ENCODE measurements around the gene CSTF1. TPM values are rescaled to one million over a fixed set of nuclear protein-coding genes. Genes with fewer than 3 reads are reported as not detected.
A peak's percentile ranks its signal among the peaks of the same experiment; 100 is the strongest.
"Not testable (repeated sequence)": the region's sequence is repeated elsewhere in the genome, so short reads cannot be mapped to it uniquely, and the experiment has no call there.

CSTF1 gene
- total RNA-seq, 1 experiment from 2014 or later = 123 TPM

DNA sequence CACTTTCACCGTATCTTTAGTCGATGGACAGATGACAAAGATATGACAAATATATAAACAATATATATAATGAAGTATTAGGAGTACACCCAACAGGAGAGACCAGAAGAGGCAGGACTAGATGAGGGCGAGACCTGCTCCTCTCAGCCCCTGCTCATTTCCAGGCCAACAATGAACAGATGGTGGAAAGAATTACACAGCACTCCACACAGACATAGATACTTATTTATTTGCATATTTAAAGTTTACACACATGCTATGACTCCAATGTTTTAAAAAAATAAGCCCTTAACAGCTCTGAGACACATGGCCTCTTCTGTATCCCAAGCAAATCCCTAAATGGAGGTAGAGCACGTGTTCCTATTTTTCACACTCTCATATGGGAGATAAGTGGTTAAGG is 23.3 kb upstream of the CSTF1 start:
- DNase-seq (ENCODE audit: low read depth) = no peak

DNA sequence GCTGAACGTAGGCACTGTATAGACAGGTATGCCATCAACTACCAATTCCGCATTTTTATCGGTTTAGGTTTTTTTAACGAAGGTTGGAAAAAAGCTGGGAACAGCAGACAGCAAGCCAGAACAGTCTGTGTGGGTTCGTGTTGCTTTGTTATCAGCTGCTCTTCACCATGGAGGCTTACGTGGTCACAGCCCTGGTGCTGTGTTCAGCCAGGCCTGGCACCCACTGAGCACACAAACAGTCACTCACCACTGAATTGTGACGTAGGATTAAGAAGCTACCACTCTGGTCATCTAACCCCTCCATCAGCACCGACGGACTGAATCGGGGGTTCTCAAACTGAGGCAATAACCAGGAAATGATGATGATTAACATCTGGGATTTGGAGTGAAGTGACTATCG is 20.5 kb upstream of the CSTF1 start:
- no peak for DNase-seq (ENCODE audit: low read depth)

GRCh38 chr20:56372850-56373249 is 19.6 kb upstream of the CSTF1 start:
- DNase-seq (ENCODE audit: low read depth) = no peak

- DNase-seq (ENCODE audit: low read depth) = peak; percentile 96
Measured at GRCh38 chr20:56373942-56374341, 18.5 kb upstream of the CSTF1 start.

DNA sequence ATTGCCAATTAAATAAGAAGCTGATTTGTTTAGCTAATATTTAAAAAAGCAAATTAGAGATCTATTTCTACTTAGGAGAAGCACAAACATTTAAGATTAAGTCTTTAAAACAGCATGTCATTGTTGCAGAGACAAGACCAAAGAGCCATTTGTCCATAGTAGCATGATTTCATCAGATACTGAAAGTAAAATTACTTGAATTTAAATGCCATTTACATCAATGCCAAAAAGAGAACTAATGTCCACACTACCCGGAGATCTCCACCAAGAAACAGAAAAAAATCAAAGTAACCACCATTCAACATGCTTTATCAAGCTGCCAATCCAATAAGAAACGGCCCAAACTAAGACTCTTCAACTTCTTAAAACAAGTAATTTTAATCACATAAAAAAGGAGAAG is 16.1 kb upstream of the CSTF1 start:
- no peak for DNase-seq (ENCODE audit: low read depth)

- DNase-seq (ENCODE audit: low read depth) = no peak
Measured at GRCh38 chr20:56378386-56378785, 14.1 kb upstream of the CSTF1 start.

DNA sequence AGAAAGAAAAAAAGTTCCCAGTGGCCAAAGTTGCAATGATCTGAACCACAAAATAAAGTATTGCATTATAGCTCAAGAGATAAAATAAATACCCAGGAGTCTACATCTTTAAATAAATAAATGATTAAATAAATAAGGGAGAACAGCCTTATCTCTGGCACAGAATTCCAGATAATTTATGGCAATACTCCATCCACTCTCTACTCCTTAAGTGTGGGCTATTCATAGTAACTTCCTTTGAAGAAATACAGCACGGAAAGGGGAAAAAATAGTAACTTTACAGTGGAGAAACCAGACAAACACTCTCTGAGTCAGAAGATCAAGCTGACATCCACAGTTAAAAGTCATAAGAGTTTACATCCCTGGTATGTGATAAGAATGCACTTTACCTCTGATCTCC is 12.1 kb upstream of the CSTF1 start:
- no peak for DNase-seq (ENCODE audit: low read depth)

GRCh38 chr20:56381501-56381900 is 10.9 kb upstream of the CSTF1 start:
- DNase-seq (ENCODE audit: low read depth) = no peak

- DNase-seq (ENCODE audit: low read depth) = no peak
Measured at GRCh38 chr20:56382696-56383095, 9.7 kb upstream of the CSTF1 start.

DNA sequence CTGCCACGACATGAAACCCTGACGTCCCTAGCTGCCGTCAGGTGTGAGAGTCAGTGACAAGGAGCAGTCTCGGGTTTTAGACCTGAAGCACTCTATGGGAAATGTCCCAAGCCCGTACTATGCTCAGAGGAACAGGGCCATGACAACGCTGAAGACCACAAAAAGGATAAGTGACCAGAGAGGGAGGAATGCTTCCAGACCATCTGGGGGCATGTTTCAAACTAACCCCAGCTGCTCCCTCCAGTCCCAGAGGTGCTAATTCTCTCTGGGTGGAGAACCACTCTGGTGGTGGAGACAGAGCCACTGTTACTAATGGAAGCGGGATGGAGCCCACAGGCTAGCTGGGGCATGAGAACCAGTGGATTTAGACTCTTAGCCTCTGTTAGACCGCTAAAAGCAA is 9.1 kb upstream of the CSTF1 start:
- no peak for DNase-seq (ENCODE audit: low read depth)

DNA sequence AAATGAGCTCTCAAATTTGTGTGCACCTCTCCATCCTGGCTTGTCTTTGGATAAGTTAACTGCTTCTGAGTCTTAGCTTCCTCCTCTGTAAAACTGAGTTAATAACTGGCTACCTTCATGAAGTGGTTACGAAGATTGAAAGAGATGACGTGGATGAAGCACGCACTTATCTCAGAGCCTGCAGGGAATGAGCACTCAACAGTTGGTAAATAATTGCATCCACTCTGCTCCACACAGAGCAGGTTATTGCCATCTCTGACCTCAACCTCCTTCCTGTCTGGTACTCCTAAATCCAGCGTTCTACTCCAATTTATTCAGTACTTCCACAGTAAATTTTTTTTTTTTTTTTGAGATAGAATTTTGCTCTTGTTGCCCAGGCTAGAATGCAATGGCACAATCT is 7.3 kb upstream of the CSTF1 start:
- DNase-seq (ENCODE audit: low read depth) = no peak

DNA sequence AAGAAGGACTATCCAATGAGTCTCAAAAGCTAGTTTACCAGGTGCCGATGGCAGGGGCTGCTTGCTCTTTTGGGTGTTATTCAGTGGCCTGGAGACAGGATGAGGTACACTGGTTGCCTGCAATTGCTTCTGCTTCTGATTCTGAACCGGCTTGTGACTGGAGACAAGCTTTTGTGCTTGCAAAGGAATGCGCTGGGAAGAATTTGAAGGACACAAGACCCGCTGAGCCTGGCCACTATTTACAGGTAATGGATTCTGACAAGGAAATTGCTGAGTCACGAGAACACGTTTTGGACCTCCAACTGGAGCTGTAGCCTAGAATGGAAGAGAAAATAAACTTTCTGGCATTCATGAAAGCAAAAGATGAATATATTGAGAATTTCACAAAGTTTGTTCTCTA is 6.2 kb upstream of the CSTF1 start:
- DNase-seq (ENCODE audit: low read depth) = no peak

DNA sequence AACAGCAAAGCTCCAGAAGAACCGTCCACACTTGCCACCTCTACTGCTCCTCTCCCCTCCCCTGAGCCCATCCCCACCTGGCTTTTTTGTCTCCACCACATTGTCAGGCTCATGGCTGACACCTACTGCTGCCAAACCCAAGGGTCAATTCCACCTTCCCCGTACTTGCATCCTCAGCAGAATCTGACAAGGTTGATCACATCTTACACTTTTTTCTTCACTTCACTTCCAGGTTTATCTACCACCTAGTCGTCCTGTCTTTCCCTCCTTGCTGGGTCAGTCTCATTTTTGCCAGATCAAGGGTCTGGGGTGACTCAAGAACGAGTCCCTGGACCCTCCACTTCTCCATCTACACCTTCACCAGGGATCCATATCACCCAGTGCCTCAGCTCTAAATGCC is 3.6 kb upstream of the CSTF1 start:
- DNase-seq (ENCODE audit: low read depth) = no peak

DNA sequence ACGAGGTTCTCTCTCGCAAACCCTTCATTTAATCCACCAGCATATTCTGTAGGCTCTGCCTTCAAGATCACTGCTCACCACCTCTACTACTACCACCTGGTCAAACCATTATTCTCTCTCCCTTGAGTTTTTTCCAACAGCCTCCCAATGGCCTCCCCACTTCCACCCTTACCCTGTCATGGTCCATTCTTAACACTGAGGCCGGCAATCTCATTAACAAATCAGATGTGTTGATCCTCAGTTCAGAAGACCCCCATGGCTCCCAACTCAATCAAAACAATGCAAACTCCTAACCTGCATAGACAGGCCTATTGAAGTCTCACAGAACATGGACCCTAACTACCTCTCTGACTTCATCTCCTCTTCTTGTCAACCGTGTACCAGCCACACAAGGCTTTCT is 2.6 kb upstream of the CSTF1 start:
- DNase-seq (ENCODE audit: low read depth) = no peak

DNA sequence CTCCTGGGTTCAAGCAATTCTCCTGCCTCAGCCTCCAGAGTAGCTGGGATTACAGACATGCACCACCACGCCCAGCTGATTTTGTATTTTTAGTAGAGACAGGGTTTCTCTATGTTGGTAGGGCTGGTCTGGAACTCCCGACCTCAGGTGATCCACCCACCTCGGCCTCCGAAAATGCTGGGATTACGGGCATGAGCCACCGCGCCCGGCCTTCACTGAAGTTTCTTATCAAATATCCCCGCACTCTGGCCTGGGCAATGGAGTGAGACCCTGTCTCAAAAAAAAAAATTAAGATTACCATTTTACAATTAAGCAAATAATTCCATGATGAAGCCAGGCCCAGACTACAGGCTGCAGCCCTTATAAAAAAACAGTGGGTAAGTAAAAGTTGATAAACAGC is 2.0 kb upstream of the CSTF1 start:
- DNase-seq (ENCODE audit: low read depth) = not testable (repeated sequence)

DNA sequence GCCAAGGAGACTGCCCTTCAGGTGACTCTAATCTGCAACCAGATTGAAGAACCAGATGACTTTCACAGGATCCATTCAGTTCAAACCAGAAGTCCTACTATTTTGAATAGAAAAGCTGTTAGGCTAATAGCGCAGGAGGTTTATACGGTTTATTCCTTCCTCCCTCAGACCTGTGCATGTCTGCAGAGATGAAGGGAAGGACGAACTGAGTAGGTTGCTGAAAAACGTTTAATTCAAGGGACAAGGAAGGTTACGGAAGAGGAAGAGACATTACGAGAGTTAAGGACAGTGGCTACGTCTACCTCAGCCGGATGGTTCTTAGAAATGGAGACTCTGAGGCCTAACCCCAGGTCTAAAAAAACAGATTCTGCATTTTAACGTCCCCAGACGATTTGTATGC is 1.4 kb upstream of the CSTF1 start:
- no peak for DNase-seq (ENCODE audit: low read depth)

- peak; percentile 30 for DNase-seq (ENCODE audit: low read depth)
Measured at GRCh38 chr20:56391596-56392131, 781 bp upstream of the CSTF1 start.

GRCh38 chr20:56392881-56393482 is 537 bp downstream of the CSTF1 start:
- DNase-seq (ENCODE audit: low read depth) = no peak

GRCh38 chr20:56393653-56394052 is 1.2 kb downstream of the CSTF1 start:
- no peak for DNase-seq (ENCODE audit: low read depth)

- DNase-seq (ENCODE audit: low read depth) = no peak
Measured at GRCh38 chr20:56395166-56395565, 2.7 kb downstream of the CSTF1 start.

GRCh38 chr20:56400001-56400640 is 7.7 kb downstream of the CSTF1 start:
- DNase-seq (ENCODE audit: low read depth) = peak; percentile 74

DNA sequence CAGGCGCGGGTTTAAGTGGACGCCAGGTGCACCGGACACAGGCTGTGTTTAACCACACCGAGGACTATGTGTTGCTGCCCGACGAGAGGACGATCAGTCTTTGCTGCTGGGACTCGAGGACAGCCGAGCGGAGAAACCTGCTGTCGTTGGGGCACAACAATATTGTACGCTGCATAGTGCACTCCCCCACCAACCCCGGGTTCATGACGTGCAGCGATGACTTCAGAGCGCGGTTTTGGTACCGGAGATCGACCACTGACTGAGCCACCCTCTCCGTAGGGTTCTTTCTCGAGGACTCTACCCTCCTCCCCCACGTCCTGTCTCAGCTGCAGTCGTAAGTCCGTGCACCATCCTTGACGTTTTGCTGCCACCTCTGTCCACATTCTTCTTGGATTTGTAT is 11.0 kb downstream of the CSTF1 start:
- DNase-seq (ENCODE audit: low read depth) = no peak

- not testable (repeated sequence) for DNase-seq (ENCODE audit: low read depth)
Measured at GRCh38 chr20:56405356-56405755, 12.9 kb downstream of the CSTF1 start.

GRCh38 chr20:56406910-56407309 is 14.5 kb downstream of the CSTF1 start:
- DNase-seq (ENCODE audit: low read depth) = no peak
